NCI-H1105 treated with DMSO at 0.1 percent for 48 hours (cell line): ENCODE data around the gene TBX18.

Experiments
- DNase-seq: peaks from one replicate; lab custom pipeline; 2025; lab: John Stamatoyannopoulos, UW

The TBX18 gene

GRCh38 chr6:84772428-84773132 is 8.2 kb upstream of the TBX18 start:
- DNase-seq, result no peak

- DNase-seq, result no peak
Observed at GRCh38 chr6:84771756-84772356, 7.5 kb upstream of the TBX18 start.

GRCh38 chr6:84771125-84771755 is 6.8 kb upstream of the TBX18 start:
- no peak for DNase-seq

- DNase-seq, result no peak
Observed at GRCh38 chr6:84770521-84770920, 6.1 kb upstream of the TBX18 start.

- no peak for DNase-seq
Observed at GRCh38 chr6:84769306-84769705, 4.9 kb upstream of the TBX18 start.

GRCh38 chr6:84768442-84769174 is 4.2 kb upstream of the TBX18 start:
- peak; percentile 61 for DNase-seq

- no peak for DNase-seq
Observed at GRCh38 chr6:84767526-84768201, 3.3 kb upstream of the TBX18 start.

GRCh38 chr6:84766799-84767525 is 2.6 kb upstream of the TBX18 start:
- DNase-seq, result no peak

GRCh38 chr6:84766118-84766798 is 1.9 kb upstream of the TBX18 start:
- DNase-seq, result no peak

GRCh38 chr6:84763886-84764331 is 489 bp downstream of the TBX18 start:
- no peak for DNase-seq

- DNase-seq, result peak; percentile 50
Observed at GRCh38 chr6:84763003-84763885, 1.2 kb downstream of the TBX18 start.

GRCh38 chr6:84762220-84763002 is 2.0 kb downstream of the TBX18 start:
- no peak for DNase-seq

GRCh38 chr6:84758486-84758885 is 5.9 kb downstream of the TBX18 start:
- DNase-seq, result no peak

- DNase-seq, result no peak
Observed at GRCh38 chr6:84756877-84757276, 7.5 kb downstream of the TBX18 start.

GRCh38 chr6:84756466-84756865 is 7.9 kb downstream of the TBX18 start:
- no peak for DNase-seq

GRCh38 chr6:84753173-84753572 is 11.2 kb downstream of the TBX18 start:
- DNase-seq, result no peak

- DNase-seq, result no peak
Observed at GRCh38 chr6:84752118-84752850, 12.1 kb downstream of the TBX18 start.

GRCh38 chr6:84749181-84749580 is 15.2 kb downstream of the TBX18 start:
- DNase-seq, result no peak
